AML-193 (cell line): ENCODE measurements around the gene OPHN1.

Experiments used
- DNase-seq, 2 experiments: peaks; one replicate each; lab custom pipeline; 2025; lab: John Stamatoyannopoulos, UW

The OPHN1 gene, protein sequence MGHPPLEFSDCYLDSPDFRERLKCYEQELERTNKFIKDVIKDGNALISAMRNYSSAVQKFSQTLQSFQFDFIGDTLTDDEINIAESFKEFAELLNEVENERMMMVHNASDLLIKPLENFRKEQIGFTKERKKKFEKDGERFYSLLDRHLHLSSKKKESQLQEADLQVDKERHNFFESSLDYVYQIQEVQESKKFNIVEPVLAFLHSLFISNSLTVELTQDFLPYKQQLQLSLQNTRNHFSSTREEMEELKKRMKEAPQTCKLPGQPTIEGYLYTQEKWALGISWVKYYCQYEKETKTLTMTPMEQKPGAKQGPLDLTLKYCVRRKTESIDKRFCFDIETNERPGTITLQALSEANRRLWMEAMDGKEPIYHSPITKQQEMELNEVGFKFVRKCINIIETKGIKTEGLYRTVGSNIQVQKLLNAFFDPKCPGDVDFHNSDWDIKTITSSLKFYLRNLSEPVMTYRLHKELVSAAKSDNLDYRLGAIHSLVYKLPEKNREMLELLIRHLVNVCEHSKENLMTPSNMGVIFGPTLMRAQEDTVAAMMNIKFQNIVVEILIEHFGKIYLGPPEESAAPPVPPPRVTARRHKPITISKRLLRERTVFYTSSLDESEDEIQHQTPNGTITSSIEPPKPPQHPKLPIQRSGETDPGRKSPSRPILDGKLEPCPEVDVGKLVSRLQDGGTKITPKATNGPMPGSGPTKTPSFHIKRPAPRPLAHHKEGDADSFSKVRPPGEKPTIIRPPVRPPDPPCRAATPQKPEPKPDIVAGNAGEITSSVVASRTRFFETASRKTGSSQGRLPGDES

DNA sequence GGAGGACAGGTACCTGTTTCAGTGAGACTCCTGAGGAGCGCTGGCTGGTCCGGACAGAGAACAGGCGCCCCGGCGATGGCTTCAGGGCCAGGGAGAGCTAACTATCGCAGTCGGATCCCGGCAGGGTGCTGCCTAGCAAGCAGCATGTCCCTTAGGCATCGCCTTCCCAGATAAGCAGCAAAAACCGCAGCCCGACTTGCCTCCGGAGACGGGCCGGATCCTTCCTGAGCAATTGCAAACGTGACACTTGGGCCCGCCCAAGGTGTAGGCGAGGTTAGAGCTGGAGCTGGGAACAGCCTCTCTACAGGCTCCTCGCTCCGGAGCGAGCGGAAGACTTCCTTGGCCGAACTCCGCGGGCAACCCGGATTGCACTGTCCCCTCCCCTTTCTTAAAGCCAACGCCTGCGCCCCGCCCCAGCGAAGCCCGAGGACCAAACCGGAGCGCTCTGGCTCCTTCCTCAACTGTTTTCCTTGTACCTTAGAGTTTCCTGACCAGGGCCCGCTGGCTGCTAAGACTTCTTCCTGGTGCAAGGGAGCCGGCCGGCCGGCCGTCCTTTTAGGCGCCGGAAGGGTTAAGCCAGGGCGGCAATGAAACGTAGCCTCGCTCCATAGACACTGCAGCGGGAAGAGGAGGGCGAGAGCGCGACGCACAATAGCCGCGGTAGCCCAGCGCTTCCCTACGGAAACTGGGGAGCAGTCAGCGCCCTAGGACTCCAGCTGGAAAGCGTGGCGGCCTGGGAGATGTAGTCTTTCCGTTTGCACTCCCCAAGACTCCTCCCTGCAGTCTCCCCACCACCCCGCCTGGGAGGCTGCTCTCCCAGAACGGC, at the start of gene OPHN1:
TSS of gene OPHN1 (minus strand) at position 341 of the 826 bp plus-strand sequence. CDS start 475 bp downstream, outside the sequence.
- no peak for DNase-seq

GRCh38 chrX:68480969-68481368, 47.7 kb upstream of the OPHN1 start:
- no peak for DNase-seq

GRCh38 chrX:68464796-68465195, 31.5 kb upstream of the OPHN1 start:
- no peak for DNase-seq

- DNase-seq = no peak
Measured at GRCh38 chrX:68463880-68464279, 30.6 kb upstream of the OPHN1 start.

- peak in 1 of 2 experiments; percentile 0 for DNase-seq
Measured at GRCh38 chrX:68462653-68463052, 29.4 kb upstream of the OPHN1 start.

DNA sequence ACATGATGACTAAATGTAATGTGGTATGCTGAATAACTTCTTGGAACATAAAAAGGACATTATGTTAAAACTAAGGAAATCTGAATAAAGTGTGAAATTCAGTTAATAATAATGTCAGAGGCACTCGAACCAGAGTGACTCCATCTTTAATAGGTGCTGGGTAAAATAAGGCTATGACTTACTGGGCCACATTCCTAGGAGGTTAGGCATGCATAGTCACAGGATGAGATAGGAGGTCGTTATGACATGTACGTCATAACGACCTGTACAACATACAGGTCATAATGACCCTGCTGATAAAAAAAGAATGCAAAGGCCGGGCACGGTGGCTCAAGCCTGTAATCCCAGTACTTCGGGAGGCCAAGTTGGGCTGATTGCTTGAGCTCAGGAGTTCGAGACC, 28.9 kb upstream of the OPHN1 start:
- no peak for DNase-seq

DNA sequence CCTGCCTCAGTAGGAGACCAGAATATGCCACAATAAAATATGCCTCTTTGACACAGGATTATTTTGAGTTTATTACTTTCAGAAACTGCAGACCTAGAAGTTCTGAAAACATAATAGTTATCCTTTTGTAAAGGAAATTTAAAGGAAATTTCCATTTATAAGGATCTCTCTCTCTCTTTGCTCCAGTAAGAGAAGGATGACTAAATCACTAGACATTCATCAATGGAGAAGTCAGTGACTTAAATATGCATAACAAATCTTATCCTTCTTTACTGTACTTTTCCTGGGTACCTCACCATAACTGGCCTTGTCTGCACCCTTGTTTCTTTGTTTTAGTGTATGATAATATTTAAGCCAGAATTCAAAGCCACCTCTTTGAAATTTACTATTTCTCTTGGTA, 28.3 kb upstream of the OPHN1 start:
- DNase-seq = no peak

DNA sequence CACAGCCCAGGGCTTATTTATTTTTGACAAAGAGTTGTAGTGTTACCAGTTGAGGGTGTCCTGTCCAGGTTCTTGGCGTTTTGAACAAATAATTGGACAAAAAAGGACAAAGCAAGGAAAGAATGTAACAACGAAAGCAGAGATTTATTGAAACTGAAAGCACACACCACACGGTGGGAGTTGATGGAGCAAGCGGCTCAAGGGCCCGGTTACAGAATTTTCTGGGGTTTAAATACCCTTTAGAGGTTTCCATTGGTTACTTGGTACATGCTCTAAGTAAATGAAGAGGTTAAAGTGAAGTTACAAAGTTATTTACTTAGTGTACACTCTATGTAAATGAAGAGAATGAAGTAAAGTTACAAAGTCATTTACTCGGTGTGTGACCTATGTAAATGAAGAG, 27.8 kb upstream of the OPHN1 start:
- no peak for DNase-seq

DNA sequence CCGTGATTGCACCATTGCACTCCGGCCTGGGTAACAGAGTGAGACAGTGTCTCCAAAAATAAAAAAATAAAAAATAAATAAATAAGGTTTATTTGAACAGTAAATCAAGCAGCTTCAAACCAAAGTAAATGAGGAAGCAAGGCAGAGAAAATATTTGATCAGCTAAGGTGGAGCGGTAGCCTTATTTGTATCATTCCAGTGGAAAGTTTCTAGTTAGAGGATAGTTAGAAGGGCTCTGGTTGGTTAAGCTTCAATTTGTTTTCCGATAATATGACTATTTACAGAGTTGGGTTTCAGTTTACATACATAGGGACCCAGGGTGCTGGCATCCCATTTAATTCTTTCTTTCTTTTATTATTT, 21.8 kb upstream of the OPHN1 start:
- DNase-seq = no peak

- DNase-seq = no peak
Measured at GRCh38 chrX:68454476-68455150, 21.3 kb upstream of the OPHN1 start.

DNA sequence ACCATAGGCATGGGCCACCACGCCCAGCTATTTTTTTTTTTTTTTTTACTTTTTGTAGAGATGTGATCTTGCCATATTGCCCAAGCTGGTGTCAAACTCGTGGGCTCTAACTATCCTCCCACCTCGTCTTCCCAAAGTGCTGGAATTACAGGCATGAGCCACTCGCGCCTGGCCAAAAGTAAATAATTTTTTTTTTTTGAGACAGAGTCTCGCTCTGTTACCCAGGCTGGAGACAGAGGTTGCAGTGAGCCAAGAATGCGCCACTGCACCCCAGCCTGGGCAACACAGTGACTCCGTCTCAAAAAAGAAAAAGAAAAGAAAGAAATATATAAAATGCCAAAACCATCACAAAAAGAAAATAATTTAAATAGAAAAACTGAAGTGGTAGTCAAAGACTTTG, 18.4 kb upstream of the OPHN1 start:
- no peak for DNase-seq

DNA sequence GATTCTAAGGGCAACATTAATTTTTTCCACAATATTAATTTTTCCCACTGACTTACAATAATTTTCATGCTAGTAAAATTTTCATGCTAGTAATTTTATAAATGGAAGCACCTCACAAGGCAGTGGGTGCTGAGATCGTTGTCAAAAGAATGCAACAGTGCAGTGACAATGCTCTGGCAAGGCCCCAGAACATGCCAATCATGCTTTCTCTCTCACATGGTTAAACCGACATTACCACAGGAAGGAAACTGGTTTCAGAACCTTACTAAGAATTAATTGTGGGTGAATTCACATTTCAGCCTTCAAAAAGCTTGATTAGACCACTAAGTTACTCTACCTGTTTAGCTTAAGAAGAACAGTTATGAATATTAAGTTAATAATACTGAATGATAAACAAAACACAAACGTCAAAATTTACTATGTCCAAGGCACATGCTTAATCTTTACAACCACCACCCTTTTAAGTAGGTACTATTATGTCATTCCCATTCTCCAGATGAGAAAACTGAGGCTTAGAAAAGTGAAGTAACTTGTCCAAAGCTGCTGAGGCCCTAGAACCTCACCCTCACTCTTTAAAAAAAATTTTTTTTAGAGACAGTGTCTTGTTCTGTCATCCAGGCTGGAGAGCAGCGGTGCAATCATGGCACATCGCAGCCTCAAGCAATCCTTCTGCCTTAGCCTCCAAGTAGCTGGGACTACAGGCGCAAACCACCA, 10.0 kb upstream of the OPHN1 start:
- DNase-seq = no peak

GRCh38 chrX:68440940-68441339, 7.6 kb upstream of the OPHN1 start:
- DNase-seq = no peak

DNA sequence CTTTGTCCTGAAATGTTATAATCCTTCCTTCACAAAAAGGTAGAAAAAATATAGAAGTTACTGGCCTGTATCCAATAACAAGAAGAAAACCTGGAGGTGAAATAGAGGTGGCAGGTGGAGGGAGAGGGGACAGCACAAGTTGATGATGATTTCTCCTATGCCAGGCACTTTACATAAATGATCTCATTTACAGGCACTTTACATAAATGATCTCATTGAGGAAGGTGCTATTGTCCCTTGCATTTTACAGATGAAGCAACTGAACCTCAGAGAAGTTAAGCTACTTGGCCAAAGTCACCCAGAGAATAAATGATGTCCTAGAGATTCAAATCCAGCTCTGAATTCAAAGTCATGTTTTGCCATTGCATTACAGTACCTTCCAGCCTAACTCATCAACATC, 7.1 kb upstream of the OPHN1 start:
- no peak for DNase-seq

GRCh38 chrX:68439341-68439740, 6.0 kb upstream of the OPHN1 start:
- DNase-seq = no peak

- DNase-seq = no peak
Measured at GRCh38 chrX:68438575-68438974, 5.3 kb upstream of the OPHN1 start.

DNA sequence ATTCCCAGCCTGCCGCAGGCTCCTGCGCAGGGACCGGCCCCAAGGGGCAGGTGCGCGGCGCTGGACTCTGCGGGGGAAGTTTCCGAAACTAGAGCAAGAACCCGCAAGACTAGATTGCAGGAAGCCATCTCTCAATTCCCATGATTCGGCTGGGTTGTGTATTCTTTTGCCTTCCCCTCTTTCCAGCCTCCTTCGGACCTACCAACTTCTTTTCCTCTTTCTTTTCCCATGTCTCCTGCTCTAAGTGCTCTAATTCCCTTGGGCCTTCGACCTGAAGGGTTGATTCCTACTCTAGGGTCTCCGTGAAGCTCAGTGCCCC, 645 bp upstream of the OPHN1 start:
- no peak for DNase-seq

DNA sequence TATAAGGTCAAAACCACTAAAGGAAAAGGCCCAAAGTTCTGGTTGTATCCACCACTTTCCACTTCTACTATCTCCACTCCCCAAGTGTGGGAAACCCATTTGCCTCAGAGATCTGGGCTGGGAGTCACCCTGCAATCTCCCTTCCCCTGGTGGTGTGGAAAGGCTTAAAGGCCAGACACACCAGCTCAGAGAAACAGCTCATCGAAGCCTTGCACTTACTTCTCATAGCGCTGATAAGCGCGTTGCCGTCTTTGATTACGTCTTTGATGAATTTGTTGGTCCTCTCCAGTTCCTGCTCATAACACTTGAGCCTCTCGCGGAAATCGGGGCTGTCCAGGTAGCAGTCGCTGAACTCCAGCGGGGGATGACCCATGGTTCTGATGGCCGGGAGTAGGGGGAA, 647 bp downstream of the OPHN1 start:
- DNase-seq = no peak

GRCh38 chrX:68431836-68432235, 1.5 kb downstream of the OPHN1 start:
- no peak for DNase-seq

DNA sequence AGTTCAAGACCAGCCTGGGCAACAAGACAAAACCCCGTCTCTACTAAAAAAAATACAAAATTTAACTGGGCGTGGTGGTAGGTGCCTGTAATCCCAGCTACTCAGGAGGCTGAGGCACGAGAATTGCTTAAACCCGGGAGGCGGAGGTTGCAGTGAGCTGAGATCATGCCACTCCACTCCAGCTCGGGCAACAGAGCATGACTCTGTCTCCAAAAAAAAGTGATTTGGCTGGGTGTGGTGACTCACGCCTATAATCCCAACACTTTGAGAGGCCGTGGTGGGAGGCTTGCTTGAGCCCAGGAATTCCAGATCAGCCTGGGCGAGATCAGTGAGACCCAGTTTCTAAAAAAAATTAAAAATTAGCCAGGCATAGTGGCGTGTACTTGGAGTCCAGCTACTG, 4.1 kb downstream of the OPHN1 start:
- no peak for DNase-seq

GRCh38 chrX:68428431-68428830, 4.9 kb downstream of the OPHN1 start:
- no peak for DNase-seq
